KBM-7 (cell line): ENCODE measurements around the gene ZNF700.
"Not testable (repeated sequence)": the region's sequence is repeated elsewhere in the genome, so short reads cannot be mapped to it uniquely, and the experiment has no call there.

Source experiments
- DNase-seq: peaks from one replicate; pipeline ENCODE4 v3.0.0-alpha.2; 2015
- in situ Hi-C: fragments of 300-500 bp; cut with MboI; formaldehyde crosslinking; loops from 2 replicates; pipeline ENCODE4 v1.14.3; 2020; ENCODE audit warnings: low sequenced_read_pairs, low pct_unique_long_range_greater_than_20kb, mixed read lengths

Gene ZNF700

DNA sequence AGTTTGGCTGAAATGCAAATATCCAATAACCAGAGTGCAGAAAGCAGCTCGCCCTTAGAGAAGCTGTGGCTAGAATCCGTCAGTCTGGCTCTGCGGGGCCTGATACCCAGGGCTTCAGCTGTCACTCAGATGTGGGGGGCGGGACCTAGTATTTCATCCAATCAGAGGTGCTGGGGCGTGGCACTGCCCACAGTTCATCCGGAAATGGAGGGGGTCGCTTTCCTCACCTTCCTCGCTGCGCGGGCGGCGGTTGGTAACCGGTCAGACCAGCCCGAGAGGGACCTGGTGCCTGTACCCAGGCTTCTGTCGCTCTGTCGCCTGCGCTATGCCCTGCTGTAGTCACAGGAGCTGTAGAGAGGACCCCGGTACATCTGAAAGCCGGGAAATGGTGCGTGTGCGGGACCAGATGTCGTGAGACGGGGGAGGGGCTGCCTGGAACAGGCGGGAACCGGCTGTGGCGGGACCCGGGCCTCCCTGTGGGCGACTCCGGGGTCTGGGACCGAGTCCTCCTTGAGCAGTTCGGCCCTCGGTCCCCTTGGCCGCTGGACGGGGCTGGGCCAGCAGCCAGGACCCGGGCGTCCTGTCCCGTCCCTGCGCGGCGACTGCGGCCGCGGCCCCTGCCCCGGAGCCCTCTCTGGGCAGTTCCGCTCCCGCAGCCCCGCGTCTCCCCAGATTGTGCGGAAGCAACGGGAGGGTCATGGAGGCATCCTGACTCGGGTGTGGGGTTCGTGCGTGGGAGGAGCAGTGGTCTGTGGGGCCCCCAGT, at the start of gene ZNF700:
TSS of gene ZNF700 (plus strand) at position 222 of the 765 bp plus-strand sequence. CDS start at position 326, 104 bp downstream.
- in situ Hi-C loops = no loop called here
- DNase-seq = peak; percentile 96

DNA sequence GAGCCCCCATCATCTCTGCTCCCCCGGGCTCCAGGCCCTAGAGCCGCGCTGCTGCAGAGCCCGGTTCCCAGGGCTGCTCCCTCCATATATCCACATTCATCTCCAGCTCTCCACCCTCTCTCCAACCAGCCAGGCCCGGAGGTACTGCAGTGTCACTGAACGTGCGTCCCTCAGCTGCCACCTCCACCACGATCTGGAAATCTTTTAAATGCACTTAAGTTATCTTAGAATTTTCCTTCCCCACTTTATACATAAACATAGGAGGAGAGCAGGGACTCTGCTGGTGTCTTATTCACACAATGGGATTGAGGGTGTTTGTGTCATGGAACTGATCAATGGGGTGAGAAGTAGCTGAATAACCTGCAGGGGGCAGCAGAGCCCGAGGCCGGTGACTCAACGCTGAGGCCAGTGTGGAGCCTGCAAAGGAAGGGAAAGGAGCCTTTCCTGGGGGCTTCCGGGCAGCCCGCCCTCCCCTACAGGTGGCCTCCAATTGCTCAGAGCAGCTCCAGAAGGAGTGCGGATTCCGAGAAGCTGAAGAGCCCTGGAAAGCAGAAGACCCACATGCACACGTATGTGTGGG, 45.1 kb upstream of the ZNF700 start:
- peak; percentile 16 for DNase-seq
- in situ Hi-C loops = not testable (repeated sequence)

DNA sequence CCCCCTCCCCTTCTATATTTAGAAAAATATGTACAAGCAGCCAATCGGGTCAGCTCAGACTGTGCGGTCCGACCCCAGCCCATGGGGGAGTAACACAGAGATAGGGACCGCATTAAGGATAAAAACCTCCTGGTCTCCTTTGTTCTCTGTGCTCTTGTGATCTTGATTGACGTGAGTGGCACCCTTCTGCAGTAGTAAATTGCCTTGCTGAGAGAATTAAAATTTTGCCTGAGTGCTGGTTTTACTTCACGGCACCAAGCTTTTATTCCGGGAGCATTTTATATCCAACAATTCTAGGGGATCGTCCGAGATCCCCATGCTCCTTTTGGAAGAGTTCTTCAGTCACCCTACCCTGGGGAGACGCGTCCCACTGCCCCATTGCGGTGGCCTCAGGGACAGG, 44.3 kb upstream of the ZNF700 start:
- in situ Hi-C loops = no loop called here
- DNase-seq = no peak

DNA sequence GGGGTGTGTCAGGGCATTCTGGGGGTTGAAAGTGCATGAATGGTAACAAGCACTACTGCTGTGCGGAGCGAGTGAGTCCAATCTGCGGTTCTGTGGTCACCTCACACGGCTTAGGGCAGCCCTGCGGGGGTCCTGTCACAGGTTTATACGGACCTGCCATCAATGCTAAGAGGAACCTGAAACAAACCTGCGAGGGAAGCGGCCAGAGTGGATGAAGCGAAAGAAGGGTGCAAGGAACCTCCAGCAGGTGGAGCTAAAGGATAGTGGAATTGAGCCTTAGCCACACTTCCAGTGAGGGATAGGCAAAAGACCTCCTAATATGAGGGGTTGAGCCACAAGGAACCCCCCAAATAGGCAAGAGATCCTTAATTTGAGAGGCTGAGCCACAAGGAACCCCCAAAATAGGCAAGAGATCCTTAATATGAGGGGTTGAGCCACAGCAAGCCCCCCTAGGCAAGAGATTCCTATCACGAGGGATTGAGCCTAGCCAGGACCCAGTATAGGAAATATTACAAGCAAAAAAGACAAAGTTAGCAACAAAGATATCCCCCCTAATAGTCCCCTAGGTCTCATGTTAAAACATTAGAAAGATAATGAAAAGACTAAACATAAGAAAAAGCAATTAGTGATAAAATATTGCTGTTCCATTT, 43.6 kb upstream of the ZNF700 start:
- peak; percentile 82 for DNase-seq
- in situ Hi-C loops = no loop called here

DNA sequence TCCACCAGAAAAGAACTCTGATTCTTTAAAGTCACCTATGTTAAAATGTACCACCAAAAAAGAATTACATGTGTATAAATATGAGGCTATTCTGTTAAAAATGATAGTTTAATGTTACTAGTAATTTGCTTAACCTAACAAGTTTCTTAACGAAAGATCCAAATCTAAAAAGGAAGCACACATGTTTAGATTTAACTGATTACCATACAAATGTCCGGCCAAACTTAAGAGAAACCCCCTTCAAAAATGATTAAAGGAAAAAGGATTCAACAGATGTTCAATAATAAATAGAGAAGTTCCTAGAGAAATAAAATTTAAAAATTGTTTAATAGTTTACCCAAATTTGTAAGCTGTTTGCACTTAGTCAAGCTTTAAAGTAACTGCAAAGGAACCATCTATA, 42.3 kb upstream of the ZNF700 start:
- in situ Hi-C loops = no loop called here

DNA sequence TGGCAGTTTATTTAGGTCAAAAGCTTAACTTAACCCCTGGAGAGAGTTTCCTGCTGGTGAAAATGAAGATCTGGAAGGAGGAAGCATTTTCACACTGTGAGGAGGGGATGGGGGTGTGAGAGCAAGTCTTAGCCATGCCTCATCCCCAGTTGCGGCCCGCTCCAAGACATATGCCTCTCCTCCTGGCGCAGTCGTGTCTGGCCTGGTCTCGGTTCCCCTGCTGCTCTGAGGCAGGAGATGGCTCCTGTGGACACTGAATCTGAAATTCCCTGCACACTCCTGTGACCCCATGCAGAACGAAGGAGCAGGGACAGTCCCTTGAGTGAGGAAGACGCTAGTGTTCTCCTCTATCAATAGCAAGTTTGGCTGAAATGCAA, 37.7 kb upstream of the ZNF700 start:
- in situ Hi-C loops = no loop called here
- no peak for DNase-seq

More for the DNA sequence above, 42.3 kb upstream of the ZNF700 start:
- no peak for DNase-seq

DNA sequence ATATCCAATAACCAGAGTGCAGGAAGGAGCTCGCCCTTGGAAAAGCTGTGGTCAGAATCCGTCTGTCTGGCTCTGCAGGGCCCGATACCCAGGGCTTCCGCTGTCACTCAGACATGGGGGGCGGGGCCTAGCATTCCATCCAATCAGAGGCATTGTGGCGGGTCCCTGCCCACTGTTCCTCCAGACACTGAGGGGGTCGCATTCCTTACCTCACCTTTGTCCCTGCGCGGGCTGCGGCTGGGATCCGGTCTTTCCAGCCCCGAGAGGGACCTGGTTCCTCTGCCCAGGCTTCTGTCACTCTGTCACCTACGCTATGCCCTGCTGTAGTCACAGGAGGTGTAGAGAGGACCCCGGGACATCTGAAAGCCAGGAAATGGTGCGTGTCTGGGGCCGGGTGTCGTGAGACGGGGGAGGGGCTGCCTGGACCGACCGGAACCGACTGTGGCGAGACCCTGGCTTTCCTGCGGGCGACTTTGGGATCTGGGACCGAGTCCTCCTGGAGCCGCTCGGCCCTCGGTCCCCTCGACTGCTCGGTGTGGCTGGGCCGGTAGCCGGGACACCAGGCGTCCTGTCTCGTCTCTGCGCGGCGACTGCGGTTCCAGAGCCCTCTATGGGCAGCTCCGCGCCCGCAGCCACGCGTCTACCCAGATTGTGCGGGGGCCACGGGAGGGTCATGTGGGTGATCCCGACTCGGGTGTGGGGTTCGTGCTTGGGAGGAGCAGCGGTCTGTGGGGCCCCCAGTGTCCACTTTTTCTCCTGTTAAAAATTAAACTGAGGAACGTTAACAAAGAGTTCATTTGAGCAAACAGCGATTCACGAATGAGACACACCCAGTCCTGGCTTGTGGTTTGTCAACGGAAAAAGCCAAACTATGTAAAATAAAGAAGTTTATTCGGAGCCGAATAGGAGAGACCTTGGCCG, 37.0 kb upstream of the ZNF700 start, which contains the start of gene ZNF69:
TSS of gene ZNF69 (plus strand) at position 172 of the 921 bp plus-strand sequence. CDS start at position 314, 142 bp downstream.
- in situ Hi-C loops = no loop called here
- peak; percentile 87 for DNase-seq

DNA sequence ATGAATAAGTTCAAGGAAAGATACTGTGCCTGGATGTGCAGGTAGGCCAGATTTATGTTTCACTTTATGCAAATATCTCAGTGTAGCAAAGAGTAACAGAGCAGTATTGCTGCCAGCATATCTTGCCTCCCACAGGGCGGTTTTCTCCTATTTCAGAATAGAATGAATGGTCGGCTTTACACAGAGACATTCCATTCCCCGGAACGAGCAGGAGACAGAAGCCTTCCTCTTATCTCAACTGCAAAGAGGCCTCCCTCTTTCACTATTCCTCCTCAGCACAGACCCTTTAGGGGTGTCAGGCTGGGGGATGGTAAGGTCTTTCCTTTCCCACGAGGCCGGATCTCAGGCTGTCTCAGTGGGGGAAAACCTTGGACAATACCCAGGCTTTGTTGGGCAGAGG, 35.0 kb upstream of the ZNF700 start:
- in situ Hi-C loops, DNase-seq: not testable (repeated sequence)

DNA sequence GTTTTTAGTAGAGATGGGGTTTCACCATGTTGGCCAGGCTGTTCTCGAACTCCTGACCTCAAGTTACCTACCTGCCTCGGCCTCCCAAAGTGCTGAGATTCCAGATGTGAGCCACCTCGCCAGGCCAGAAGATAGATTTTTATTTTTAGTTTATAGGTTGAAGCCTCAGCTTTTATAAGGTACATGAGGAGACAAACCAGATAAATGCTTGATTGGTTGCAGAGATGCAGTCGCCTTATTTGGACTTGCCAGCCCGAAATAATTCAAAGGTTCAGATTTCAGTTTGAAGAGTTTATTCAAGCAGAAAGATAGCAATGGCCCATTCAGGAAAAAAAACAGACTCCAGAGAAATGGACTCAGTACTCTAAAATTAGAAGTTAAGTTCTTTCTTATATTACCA, 34.3 kb upstream of the ZNF700 start:
- no peak for DNase-seq
- in situ Hi-C loops = no loop called here

DNA sequence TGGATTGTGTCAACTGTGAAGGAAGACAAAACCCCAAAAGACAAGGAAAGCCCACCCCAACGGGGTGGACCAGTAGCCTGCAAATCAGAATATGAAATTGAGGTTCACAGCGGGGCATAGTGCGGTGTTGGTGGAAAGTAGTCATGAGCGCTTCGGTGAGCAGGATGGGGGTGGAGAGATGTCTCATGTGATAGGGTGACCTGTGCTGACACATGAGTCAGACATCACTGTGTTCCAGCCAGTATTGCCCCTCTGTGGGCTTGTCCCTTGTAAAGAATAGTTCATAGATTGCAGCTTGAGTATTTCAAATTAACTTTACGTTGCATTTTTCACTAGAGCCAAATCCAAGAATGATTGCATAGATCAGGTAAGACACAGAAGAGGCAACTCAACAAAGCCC, 30.1 kb upstream of the ZNF700 start:
- no peak for DNase-seq
- in situ Hi-C loops = no loop called here

DNA sequence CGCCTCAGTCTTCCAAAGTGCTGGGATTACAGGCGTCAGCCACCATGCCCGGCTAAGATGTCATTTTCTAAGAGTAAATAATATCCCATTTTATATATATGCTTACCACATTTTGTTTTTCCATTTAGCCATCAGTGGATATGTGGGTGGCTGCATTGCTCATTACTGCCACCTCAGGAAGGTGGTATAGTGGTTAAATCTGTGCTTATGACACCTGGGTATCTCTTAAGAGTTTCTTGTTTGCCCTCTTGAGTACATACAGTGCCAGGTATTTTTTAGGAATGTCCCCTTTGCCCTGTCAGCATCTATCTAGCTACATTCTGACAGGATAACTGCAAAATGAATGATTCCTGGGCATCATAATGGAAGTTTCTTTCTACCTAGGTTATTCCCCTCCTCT, 22.7 kb upstream of the ZNF700 start:
- DNase-seq = no peak
- in situ Hi-C loops = no loop called here

DNA sequence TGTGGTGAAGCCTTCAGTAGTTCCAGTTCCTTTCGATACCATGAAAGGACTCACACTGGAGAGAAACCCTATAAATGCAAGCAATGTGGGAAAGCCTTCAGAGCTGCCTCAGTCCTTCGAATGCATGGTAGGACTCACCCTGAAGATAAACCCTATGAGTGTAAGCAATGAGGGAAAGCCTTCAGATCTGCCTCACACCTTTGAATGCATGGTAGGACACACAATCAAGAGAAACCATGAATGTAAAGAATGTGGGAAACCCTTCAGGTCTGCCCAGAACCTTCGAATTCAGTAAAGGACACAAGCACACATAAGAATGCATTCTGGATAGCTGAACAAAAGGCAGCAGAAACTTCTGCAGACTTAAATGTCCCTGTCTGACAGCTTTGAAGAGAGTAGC, 19.0 kb upstream of the ZNF700 start:
- in situ Hi-C loops = no loop called here
- DNase-seq = no peak

DNA sequence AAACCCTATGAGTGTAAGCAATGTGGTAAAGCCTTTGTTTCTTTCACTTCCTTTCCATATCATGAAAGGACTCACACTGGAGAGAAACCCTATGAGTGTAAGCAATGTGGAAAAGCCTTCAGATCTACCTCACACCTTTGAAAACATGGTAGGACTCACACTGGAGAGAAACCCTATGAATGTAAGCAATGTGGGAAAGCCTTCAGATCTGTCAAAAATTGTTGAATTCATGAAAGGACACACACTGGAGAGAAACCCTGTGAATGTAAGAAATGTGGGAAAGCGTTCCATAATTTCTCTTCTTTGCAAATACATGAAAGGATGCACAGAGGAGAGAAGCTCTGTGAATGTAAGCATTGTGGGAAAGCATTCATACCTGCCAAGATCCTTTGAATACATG, 13.0 kb upstream of the ZNF700 start:
- peak; percentile 11 for DNase-seq
- in situ Hi-C loops = not testable (repeated sequence)

DNA sequence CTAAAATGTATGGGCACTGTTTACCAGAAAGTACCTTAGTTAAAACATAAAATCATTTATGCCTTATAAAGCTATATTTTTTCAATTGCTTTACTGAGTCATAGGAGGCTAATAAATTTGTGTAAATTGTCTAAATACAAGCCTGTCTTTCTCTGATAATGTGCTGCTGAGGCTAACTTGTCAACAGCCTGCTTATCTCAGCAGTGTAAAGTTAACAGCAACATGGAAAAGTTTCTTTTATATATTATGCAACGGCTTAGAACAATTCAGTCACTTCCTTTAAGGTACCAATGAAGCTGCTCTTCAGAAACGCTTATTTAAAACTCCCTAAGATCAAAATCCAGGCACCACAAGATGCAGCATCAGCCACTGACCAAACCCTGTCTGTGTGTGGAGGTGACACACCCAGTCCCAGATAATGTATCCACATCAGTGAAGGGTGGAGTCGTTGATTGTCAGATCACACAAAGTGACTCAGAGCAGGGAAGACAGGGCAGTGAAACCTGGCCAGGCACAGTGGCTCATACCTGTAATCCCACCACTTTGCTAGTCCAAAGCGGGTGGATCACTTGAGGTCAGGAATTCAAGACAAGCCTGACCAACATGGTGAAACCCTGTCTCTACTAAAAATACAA, 10.4 kb upstream of the ZNF700 start:
- DNase-seq, in situ Hi-C loops: not testable (repeated sequence)

DNA sequence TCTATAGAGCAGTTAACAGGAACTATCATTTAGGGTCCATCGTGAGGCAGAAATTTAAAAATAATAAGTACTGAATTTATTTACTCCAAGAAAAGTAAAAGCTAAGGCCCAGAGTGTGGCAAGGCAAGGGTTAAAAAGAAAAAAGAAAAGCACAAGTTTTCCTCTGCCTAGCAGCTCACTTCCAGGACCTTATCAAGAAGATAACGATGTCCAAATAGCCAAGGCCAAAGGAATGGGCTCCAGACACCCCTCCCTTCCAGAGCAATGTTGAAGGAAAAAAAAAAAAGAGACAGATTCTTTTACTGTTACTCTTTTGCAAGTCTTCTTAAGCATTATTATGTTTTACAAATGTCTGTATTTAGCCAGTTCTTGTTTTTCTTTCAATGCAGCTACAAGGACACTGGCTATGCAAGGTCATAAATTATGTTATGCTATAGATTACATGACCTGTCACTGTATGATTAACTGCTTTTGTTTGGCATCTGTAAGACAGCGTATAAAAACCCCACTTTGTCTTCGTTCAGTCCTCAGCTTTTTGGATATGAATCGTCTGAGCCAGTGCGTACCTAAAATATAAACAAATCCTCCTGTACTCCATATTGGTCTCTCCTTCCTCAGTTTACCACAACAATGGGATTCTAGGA, 2.9 kb upstream of the ZNF700 start:
- in situ Hi-C loops = no loop called here
- no peak for DNase-seq

DNA sequence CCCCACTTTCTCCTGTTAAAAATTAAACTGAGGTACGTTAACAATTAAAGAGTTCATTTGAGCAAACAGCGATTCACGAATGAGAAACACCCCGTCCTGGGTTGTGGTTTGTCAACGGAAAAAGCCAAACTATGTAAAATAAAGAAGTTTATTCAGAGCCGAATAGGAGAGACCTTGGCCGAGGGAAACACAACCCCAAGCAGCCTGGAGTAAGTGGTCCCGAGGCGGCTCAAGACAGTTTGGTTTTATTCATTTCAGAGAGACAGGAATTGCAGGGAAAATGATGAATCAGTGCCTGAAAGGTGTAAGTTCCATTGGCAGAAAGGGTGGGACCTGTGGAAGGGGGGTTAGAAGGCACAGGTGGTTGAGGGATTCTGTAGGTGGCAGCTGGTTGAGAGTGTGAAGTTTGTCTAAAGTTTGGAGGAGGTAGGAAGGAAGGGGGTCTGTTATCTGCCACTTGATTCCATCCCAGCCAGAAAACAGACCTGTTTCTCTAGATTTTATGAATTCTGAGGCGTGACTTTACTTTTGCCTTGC, 812 bp downstream of the ZNF700 start:
- in situ Hi-C loops, DNase-seq: not testable (repeated sequence)

DNA sequence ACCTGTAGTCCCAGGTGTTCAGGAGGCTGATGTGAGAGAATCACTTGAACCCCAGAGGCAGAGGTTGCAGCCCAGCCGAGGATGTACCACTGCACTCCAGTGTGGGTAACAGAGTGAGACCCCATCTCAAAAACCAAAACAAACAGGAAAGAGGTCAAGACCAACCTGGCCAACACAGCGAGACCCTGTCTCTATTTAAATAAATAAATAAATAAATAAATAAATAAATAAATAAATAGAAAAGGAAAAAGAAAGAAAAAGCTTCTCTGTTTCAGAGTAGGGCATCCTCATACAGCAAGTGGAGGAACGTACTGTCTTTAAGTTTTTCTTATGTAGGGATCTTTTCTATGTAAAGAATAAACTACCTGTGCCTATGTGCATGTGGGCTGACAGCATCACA, 2.3 kb downstream of the ZNF700 start:
- in situ Hi-C loops = no loop called here
- no peak for DNase-seq

DNA sequence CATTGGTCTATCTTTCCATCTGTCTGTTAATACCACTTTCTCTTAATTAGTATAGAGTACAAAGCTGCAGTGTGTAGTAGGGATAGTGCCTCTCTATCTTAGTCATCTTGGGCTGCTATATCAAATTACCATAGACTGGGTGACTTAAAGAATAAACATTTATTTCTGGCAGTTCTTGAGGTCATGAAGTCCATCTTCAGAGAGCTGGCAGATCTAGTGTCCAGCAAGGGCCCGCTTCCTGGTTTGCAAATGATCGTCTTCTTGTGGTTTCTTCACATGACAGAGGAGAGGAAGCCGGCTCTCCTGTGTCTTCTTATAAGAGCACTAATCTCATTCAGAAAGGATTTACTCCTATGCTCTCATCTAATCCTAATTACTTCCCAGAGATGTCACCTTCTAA, 6.1 kb downstream of the ZNF700 start:
- DNase-seq = no peak
- in situ Hi-C loops = no loop called here
